ENCODE data around the gene DIPK1A.
A peak's percentile ranks its signal among the peaks of the same experiment; 100 is the strongest.

Gene DIPK1A

DNA sequence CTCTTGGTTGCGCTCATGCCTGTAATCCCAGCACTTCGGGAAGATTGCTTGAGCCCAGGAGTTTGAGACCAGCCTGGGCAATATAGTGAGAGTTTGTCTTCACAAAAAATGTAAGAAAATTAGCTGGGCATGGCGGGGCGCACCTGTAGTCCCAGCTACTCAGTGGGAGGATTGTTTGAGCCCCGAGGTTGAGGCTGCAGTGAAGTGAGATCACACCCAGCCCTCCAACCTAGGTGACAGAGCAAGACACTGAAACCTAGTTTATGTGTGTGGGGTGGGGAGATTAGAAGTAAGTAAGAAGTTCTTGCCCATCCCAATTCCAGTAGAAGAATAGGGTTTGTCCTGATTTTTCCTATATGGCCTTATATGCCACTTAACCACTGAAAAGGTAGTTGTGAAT is 127.4 kb downstream of the DIPK1A start:
- DNase-seq: no peak

DNA sequence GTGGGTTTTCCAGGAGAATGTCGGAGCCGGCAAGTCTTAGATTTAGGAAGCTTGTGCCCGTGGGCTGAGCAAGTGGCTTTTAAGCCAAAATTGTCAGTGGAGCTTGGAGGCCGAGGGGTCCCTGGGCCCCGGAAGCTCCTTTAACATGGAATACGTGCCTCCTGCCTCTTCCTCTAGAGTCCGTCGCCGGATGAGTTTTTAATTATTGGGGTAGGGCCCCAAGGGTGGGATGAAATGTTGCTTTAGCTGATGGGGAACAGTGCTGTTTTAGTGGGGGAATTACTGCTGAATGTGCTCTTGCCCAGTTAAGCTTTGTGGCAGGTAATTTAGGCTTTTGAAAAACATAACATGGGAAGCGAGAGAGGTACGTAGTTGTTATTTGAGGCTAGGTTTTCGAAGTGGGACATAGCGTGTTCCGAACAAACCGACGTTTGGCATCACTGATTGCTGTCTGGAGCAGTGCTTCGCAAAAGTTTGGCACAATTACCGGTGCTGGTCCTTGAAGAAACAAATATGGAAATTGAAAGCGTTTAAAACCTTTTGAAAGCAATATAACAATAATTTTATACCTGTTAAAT is 128.6 kb downstream of the DIPK1A start:
- DNase-seq: no peak

- peak; percentile 69 for DNase-seq
Measured at GRCh38 chr1:92831762-92832536, 129.3 kb downstream of the DIPK1A start, which contains the start of gene RPL5. RPL5 (plus strand) TSS chr1:92832040; CDS start chr1:92832115, 75 bp downstream.

DNA sequence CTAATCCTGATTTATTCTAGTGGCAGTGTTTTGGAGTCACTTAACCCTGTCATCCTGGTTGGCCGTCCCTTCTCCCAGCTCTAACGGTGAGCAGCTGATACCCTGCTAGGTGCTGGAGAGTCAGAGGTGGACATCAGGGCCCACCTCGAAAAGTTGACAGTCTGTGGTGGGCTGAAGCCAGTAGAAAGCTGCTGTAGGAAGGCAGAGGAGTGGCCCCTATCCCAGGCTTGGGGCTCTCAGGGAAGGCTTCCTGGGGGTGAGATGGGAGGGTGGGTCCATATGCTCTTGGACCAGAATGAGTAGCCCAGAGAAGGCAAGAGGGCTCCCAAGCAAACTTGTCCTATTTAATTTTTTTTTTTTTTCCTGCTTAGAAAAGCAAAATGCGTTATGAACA is 129.9 kb downstream of the DIPK1A start:
- no peak for DNase-seq

- DNase-seq: no peak
Measured at GRCh38 chr1:92826792-92827191, 134.5 kb downstream of the DIPK1A start.

- no peak for DNase-seq
Measured at GRCh38 chr1:92822879-92823278, 138.4 kb downstream of the DIPK1A start.

DNA sequence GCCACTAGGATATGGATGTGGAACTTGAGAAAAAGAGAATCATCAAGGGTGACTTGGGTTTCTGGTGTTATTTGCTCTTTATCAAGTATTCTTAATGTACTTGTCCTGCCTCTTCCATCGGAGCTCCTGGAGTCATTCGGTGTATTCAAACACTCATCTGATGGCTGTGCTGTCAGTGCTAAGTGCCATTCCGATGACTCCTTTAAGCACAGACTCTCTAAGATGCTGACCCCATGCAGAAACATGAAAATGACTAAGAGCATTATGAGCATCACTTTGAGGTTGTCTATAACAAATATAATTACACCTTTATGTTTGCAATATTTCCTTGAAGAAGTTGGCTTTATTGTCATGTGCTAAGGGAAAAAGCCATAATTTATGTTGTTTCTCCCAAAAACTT is 140.7 kb downstream of the DIPK1A start:
- no peak for DNase-seq

GRCh38 chr1:92820024-92820423 is 141.2 kb downstream of the DIPK1A start:
- no peak for DNase-seq

DNA sequence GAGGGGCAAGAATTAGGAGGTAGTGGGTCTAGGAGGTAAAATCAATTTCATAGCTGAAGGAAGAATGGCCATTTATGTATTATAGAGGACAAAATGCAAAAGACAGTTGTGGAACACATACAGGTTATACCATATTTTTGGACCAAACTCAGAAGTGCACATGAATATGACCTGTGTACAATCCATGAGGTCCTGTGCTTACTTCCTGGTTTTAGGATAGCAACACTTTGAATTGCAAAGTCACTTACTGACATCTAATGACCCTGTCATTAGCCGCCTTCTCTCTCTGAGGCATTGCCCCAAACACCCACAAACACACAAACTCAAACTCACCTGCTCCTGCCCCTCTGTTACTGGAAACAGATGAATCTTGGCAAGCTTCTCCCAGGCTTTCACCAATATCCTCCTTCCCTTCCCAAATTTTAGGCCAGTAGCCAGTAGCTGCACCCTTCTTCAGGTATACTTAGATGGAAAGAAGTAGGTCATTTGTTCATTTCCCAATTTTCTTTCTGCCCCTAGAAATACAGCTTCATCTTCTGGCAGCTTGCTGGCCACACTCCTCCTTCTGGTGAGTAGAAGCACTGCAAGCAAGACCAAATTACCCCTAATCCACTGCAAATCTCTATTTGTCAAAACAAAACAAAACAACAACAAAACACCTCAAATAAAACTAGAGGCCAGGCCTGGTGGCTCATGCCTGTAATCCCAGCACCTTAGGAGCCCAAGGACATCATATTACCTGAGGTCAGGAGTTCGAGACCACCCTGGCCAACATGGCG is 143.1 kb downstream of the DIPK1A start:
- no peak for DNase-seq

DNA sequence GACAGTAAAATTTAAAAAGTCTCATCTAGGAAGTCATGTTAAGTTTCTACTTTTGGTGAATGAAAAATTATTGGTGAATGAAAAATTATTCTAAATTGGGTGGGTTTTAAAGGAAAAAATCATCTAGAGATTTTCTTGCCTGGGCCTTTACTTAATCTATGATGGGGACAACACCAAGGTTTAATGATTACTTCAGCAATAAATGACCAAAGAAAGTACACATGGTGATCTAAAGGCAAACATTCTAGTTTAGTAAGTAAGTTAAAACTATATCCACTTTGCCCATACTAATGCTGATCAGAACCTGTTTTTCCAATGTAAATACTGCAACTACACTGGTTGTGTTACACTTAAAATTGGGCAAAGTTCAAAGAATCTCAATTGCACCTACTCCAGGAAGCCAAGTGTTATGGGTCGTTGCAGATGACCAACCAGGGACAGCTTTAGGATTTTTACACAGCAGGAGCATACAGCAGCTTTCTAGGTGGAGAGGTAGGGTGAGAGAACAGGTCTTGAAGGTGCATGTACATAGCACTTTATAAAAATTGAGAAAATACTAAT is 144.0 kb downstream of the DIPK1A start:
- no peak for DNase-seq

- DNase-seq: no peak
Measured at GRCh38 chr1:92816732-92817131, 144.5 kb downstream of the DIPK1A start.

GRCh38 chr1:92808381-92808780 is 152.9 kb downstream of the DIPK1A start:
- DNase-seq: no peak

DNA sequence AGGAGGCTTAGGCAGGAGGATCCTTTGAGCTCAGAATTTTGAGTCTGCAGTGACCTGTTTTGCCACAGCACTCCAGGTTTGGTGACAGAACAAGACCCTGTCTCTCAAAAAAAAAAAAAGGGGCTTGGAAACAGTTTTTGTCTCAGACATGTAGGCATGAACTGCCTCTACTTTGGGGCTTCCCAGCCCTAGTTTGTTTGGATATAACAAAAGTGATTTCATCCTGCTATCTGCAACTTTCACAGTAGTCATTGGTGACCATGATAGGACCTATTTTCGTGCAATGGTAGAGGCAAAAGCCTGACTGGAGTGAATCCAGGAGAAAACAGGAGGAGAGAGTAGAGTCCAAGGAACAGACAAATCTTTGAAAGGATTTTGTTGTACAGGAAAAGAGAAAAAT is 156.0 kb downstream of the DIPK1A start:
- DNase-seq: no peak

GRCh38 chr1:92804721-92805201 is 156.5 kb downstream of the DIPK1A start:
- DNase-seq: no peak

DNA sequence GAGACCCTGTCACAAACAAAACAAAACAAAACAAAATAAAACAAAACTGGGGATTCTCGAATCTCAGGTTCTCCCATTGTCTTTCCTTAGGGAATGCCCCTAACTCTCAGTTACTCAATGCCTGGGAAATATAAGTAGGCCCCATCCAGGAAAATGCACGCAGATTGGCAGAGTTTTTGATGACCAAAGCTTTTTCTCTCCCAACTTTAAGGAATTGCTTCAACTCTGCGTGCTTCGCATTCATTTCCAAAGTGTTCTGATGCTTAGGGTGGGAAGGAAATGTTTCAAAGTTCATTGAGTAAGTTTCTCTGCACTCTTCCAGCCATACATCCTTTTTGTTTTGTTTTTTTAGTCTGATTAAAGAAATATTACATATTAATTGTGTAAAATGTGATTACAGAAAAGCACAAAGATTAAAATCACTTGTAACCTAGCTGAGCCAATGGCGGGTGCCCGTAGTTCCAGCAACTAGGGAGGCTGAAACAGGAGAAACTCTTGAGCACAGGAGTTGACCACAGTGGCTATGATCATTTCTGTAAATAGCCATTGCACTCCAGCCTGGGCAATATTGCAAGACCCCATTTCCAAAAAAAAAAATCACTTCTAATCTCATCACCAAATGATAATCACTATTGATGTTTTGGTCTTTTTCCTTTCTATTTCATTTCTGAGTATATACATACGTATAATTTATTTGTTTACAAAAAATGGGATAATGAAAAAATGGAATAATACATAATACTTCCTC is 157.9 kb downstream of the DIPK1A start:
- DNase-seq: no peak

- DNase-seq: no peak
Measured at GRCh38 chr1:92797961-92798360, 163.3 kb downstream of the DIPK1A start.

DNA sequence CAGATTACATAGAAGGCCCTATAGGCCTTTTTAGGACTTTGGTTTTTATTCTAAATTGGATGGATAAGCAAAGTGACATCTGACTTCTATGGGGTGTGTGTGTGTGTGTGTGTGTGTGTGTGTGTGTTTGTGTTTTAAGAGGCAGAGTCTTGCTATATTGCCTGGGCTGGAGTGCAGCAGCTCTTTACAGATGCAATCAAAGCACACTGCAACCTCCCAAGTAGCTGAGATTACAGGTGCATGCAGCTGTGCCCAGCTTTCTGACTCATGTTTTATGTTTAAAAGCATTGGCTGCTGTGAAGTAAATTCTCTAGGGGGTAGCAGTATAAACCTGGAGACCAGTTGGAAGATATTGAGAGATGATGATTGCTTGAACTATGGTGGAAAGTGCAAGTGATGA is 164.0 kb downstream of the DIPK1A start:
- DNase-seq: no peak

DNA sequence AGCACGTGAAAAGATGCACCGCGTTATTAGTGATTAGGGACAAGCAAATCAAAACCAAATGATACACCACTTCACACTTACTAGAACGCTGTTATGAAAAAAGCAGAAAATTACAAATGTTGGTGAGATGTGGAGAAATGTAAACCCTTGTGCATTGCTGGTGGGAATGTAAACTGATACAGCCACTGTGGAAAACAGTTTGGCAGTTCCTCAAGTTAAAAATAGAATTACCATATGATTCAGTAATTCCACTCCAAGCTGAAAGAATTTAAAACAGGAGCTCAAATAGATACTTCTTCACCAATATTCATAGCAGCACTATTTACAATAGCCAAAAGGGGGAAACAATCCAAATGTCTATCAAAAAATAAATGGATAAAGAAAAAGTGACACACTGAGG is 166.1 kb downstream of the DIPK1A start:
- no peak for DNase-seq

DNA sequence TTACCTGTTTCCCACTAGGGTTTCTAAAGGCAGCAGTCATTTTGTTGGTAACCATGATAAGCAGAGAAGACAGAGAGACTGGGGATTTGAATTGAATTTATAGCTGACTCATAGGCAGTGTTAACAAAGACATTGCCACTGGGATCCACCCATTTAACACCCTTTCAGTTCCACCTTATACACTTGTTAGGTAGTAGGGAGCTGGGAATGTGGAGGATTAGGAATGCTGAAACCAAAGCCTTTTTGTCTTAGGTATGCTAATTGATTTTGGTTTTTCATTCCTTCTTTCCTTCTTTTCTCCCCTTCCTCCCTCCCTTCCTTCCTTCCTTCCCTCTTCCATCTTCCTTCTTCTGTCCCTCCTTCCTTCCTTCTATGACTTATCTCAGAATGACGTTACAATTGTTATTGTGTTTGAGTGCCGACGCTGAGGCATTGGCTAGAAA is 168.9 kb downstream of the DIPK1A start:
- DNase-seq: no peak
